Left ventricle myocardium inferior (tissue), 1 donor: Measurements from ENCODE around the gene COG1. TPM values are rescaled to one million over a fixed set of nuclear protein-coding genes. Genes with fewer than 3 reads are reported as not detected.

Experiments used
- DNase-seq: peaks from one replicate; pipeline ENCODE4 v3.0.0-alpha.2; 2020
- H3K27ac ChIP-seq: fragments of 200-600 bp; replicated peaks from 2 replicates; pipeline ENCODE4 v1.8.0; 2021
- H3K27me3 ChIP-seq: fragments of 200-600 bp; 2 replicates; pipeline ENCODE4 v1.8.0; 2021; ENCODE audit warnings: low read depth
- H3K36me3 ChIP-seq: fragments of 200-600 bp; 2 replicates; pipeline ENCODE4 v1.8.0; 2021
- H3K4me1 ChIP-seq: fragments of 200-600 bp; 2 replicates; pipeline ENCODE4 v1.8.0; 2021
- H3K4me3 ChIP-seq: fragments of 200-600 bp; 2 replicates; pipeline ENCODE4 v1.8.0; 2021; ENCODE audit warnings: mild to moderate bottlenecking, moderate library complexity
- H3K9me3 ChIP-seq: fragments of 200-600 bp; replicated peaks from 2 replicates; pipeline ENCODE4 v1.8.0; 2021
- CTCF ChIP-seq: fragments of 200-600 bp; IDR thresholded peaks from 2 replicates; pipeline ENCODE4 v1.8.0; 2021; ENCODE audit warnings: antibody characterized with exemption, mild to moderate bottlenecking, borderline replicate concordance
- intact Hi-C: fragments of 100-400 bp; cut with micrococcal nuclease; formaldehyde crosslinking; loops from one replicate; pipeline ENCODE4 v1.11.0; 2022
- total RNA-seq: library from RNA; stranded (reverse); fragmentation: NEBNext Ultra II Directional; extraction: Animal tissue kit (Norgen Biotek cat#: 25700); gene quantifications from one replicate; pipeline ENCODE4 v1.2.1, GENCODE V29; 2021
- donor health status: DM: no; HTN: yes; CAD: no; lungs with severe emphysema.

The COG1 gene
- total RNA-seq, 1 donor from 2014 or later: 44.7 TPM

GRCh38 chr17:73226556-73227172 is 33.8 kb downstream of the COG1 start:
- Histone ChIP-seq H3K9me3 (no peaks in the 10 kb centered on the region), H3K36me3 (peaks cover 5% of the 10 kb centered on the region), H3K4me3 (no peak overlapping the region), H3K27me3 (no peaks in the 10 kb centered on the region), H3K27ac (peak overlapping the region; percentile 67), H3K4me1 (peaks cover 68% of the 10 kb centered on the region)
- intact Hi-C loops: no loop called here
- no peak for TF ChIP-seq CTCF
- DNase-seq: no peak

DNA sequence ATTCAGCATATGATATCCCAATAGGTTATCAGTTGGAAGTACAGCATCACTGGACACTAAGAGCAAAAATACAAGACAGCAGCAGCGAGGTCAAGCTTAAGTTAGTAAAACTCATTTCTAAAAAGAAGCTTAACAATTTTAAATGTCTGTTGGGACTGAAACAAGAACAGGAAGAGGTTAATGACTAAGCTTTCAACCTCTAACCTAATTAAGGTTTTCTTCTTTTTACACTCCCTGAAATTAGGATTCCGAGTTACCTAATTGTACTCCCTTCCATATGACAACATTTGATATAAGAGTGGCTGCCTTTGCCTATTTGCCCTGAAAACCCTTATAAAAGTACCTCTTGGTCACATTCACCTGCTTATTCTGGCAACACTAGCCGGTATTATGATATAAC is 34.5 kb downstream of the COG1 start:
- Histone ChIP-seq H3K4me1 (peaks cover 71% of the 10 kb centered on the region), H3K27ac (peak overlapping the region; percentile 67), H3K4me3 (no peak overlapping the region)

GRCh38 chr17:73227944-73228343 is 35.1 kb downstream of the COG1 start:
- H3K27ac ChIP-seq: peak overlapping the region; percentile 67
- no peaks in the 10 kb centered on the region for H3K9me3 ChIP-seq
- H3K36me3 ChIP-seq: peaks cover 5% of the 10 kb centered on the region
- H3K4me1 ChIP-seq: peaks cover 71% of the 10 kb centered on the region
- intact Hi-C loops: no loop called here
- no peaks in the 10 kb centered on the region for H3K27me3 ChIP-seq
- no peak for DNase-seq
- no peak overlapping the region for H3K4me3 ChIP-seq
- TF ChIP-seq CTCF: no peak

More for the DNA sequence above, 34.5 kb downstream of the COG1 start:
- Histone ChIP-seq H3K27me3 (no peaks in the 10 kb centered on the region), H3K36me3 (peaks cover 5% of the 10 kb centered on the region), H3K9me3 (no peaks in the 10 kb centered on the region)
- intact Hi-C loops: no loop called here
- TF ChIP-seq CTCF: no peak
- no peak for DNase-seq

DNA sequence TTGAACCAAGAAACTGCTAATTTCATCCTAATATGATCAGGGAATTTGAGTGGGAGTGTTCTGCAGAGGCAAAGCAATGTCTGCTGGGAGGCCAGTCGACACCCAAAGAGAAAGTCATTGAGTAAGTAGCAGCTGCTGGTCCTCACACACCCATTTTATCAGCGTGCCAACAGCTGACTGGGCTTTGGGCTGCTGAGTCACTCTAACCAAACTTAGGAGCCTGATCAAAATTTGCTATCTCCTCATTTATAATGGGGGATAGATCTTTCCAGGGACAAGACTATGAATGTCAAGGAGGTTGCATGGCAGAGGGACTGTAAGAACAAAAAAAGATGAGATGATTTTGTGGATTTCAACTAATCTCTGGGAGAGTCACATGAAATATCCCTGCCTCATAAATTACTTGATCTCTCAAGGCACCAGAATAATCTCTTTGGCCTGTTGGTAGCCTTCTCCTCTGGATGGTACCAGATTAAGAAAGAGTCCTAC is 35.9 kb downstream of the COG1 start:
- intact Hi-C loops: no loop called here
- Histone ChIP-seq H3K27ac (peak overlapping the region; percentile 67), H3K27me3 (no peaks in the 10 kb centered on the region), H3K9me3 (no peaks in the 10 kb centered on the region), H3K4me1 (peaks cover 77% of the 10 kb centered on the region), H3K4me3 (no peak overlapping the region), H3K36me3 (peaks cover 5% of the 10 kb centered on the region)
- no peak for TF ChIP-seq CTCF
- peak; percentile 57 for DNase-seq

- intact Hi-C loops: no loop called here
- H3K27ac ChIP-seq: no peak overlapping the region
- no peak overlapping the region for H3K4me3 ChIP-seq
- H3K9me3 ChIP-seq: no peaks in the 10 kb centered on the region
- H3K36me3 ChIP-seq: peaks cover 9% of the 10 kb centered on the region
- TF ChIP-seq CTCF: no peak
- H3K4me1 ChIP-seq: peaks cover 76% of the 10 kb centered on the region
- no peaks in the 10 kb centered on the region for H3K27me3 ChIP-seq
- no peak for DNase-seq
Observed at GRCh38 chr17:73230088-73230487, 37.2 kb downstream of the COG1 start.
